ENCODE results near the gene PPP1R1C.

Gene PPP1R1C

GRCh38 chr2:182101263-182101662, 115.6 kb downstream of the PPP1R1C start:
- DNase-seq (ENCODE audit: low spot score), result no peak
- no peak for TF ChIP-seq CTCF (IDR thresholded peaks at IDR 0.05; ENCODE audit: extremely low read depth, missing control alignments)

- TF ChIP-seq CTCF (IDR thresholded peaks at IDR 0.05; ENCODE audit: extremely low read depth, missing control alignments), result no peak
- DNase-seq (ENCODE audit: low spot score), result no peak
Observed at GRCh38 chr2:182103526-182103925, 117.9 kb downstream of the PPP1R1C start.

DNA sequence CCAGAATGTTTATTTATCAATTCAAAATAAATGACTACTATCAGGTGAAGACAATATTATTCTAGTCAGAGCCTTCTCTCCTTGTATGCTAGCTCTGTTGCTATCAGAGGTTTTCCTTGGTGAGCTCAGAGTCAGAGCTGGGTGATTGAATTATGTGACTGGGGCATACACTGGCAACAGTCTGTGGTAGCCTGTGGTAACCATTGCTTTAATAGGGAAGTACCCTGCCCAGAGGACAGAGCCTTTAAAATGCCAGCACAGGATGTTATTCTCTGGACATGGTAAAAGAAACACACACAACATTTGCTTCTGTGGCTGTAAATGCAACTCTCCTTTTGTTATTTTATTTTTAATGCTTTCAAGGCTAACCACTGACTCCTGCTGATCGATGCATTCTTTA, 124.7 kb downstream of the PPP1R1C start:
- TF ChIP-seq CTCF (IDR thresholded peaks at IDR 0.05; ENCODE audit: extremely low read depth, missing control alignments), result no peak
- DNase-seq (ENCODE audit: low spot score), result no peak

GRCh38 chr2:182113334-182113733, 127.7 kb downstream of the PPP1R1C start:
- DNase-seq (ENCODE audit: low spot score), result no peak
- no peak for TF ChIP-seq CTCF (IDR thresholded peaks at IDR 0.05; ENCODE audit: extremely low read depth, missing control alignments)

DNA sequence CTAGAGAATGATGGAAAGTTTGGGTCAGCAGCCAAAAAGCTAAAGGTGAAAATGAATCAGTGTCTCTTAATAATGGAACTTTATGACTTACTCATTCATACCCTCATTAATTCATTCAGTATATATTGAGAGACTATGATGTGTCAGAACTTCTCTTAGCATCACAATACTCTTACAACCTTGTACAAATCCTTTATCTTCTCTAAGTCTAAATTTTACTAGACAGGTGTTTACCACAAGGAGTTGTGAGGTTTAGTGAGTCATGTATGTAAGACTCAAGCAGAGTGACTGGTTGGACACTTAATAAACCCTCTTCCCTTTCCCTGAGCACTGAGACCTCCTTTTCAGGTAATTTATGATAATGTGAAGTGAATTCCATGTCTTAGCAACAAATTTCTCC, 129.6 kb downstream of the PPP1R1C start:
- TF ChIP-seq CTCF (IDR thresholded peaks at IDR 0.05; ENCODE audit: extremely low read depth, missing control alignments), result no peak
- DNase-seq (ENCODE audit: low spot score), result no peak

DNA sequence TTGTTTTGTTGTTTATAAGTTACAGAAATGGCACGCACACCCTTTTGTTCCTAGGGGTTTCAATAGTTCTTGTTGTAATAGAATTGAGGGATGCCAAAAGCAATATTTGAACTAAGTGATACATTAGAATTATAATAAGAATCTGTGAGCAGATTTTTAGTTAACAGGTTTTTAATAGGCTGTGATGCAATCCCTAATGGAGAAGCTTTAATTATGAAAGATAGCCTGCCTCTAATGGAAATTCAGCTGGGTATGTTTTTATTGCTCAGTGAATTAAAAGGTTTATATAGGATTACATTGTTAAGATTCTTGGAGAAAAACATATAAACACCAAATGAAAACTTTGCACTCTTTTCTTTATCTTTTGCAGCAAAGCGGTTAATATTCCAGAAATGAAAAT, 131.1 kb downstream of the PPP1R1C start:
- DNase-seq (ENCODE audit: low spot score), result no peak
- no peak for TF ChIP-seq CTCF (IDR thresholded peaks at IDR 0.05; ENCODE audit: extremely low read depth, missing control alignments)

DNA sequence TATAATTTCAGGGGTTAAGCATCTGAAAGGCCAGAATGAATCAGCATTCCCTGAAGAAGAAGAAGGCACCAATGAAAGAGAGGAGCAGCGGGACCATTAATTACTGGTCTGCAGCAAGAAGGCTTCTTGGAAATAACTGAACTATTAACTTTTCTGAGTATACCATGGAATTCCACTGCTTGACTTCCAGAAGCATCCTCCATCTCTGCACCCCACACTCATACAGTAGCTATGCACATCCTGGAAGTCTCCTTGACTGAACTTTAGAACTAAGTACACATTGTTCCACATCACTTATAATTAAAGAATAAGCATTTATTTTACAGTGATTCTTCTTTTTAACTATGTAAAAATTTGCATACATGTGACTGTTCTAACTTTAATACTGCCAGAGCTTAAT, 131.5 kb downstream of the PPP1R1C start:
- TF ChIP-seq CTCF (IDR thresholded peaks at IDR 0.05; ENCODE audit: extremely low read depth, missing control alignments), result no peak
- no peak for DNase-seq (ENCODE audit: low spot score)

All from GM20000 (cell line).